Activated naive CD8-positive, alpha-beta T cell treated with anti-CD3 and anti-CD28 coated beads, Interleukin-2, amount 10 ng/mL, durations not matched to agents 7 days and 5 days (primary cell): ENCODE results near the gene KCNJ15. TPM values are rescaled to one million over a fixed set of nuclear protein-coding genes. Genes with fewer than 3 reads are reported as not detected.

Experiments
- ATAC-seq: fragments of 150-1000 bp; cut with Tn5 transposase; one replicate; pipeline ENCODE4 v1.10.0; 2021; ENCODE audit warnings: low read depth, moderate library complexity
- POLR2A ChIA-PET: fragments of 350-600 bp; sonication (Branson Sonifier 250); formaldehyde crosslinking; loops from one replicate; lab custom pipeline; 2021; ENCODE audit warnings: antibody characterized with exemption; lab: Charles Lee
- DNase-seq: peaks from one replicate; pipeline ENCODE4 v3.0.0; 2021
- H3K27ac Mint-ChIP-seq: one replicate; pipeline ENCODE4 v1.8.0; 2022; ENCODE audit warnings: mild to moderate bottlenecking, mixed read lengths
- H3K27me3 Mint-ChIP-seq: one replicate; pipeline ENCODE4 v1.8.0; 2022; ENCODE audit warnings: mild to moderate bottlenecking, moderate library complexity, mixed read lengths
- H3K36me3 Mint-ChIP-seq: one replicate; pipeline ENCODE4 v1.8.0; 2021; ENCODE audit warnings: mild to moderate bottlenecking, mixed read lengths
- H3K4me1 Mint-ChIP-seq: one replicate; pipeline ENCODE4 v1.8.0; 2021; ENCODE audit warnings: mixed read lengths
- H3K4me3 Mint-ChIP-seq: one replicate; pipeline ENCODE4 v1.8.0; 2022; ENCODE audit warnings: mild to moderate bottlenecking, moderate library complexity, mixed read lengths
- H3K9me3 Mint-ChIP-seq: one replicate; pipeline ENCODE4 v1.8.0; 2021; ENCODE audit warnings: mixed read lengths
- total RNA-seq, 2 experiments: library from RNA; stranded (reverse); gene quantifications; one replicate each; pipeline ENCODE4 v1.2.3, GENCODE V29; 2021

KCNJ15 gene
- total RNA-seq, 2 experiments from 2014 or later = not detected

GRCh38 chr21:38301321-38302214 is 44.8 kb downstream of the KCNJ15 start:
- H3K4me3 Mint-ChIP-seq = no peak overlapping the region
- H3K4me1 Mint-ChIP-seq = peaks cover 14% of the 10 kb centered on the region
- no peaks in the 10 kb centered on the region for H3K36me3 Mint-ChIP-seq
- H3K27ac Mint-ChIP-seq = no peak overlapping the region
- POLR2A ChIA-PET = no interaction called here
- H3K9me3 Mint-ChIP-seq = no peaks in the 10 kb centered on the region
- no peak for ATAC-seq
- peaks cover 4% of the 10 kb centered on the region for H3K27me3 Mint-ChIP-seq
- DNase-seq = no peak

- Mint-ChIP-seq H3K4me3 (no peak overlapping the region), H3K9me3 (no peaks in the 10 kb centered on the region), H3K36me3 (no peaks in the 10 kb centered on the region), H3K4me1 (peaks cover 11% of the 10 kb centered on the region), H3K27me3 (peaks cover 3% of the 10 kb centered on the region), H3K27ac (no peak overlapping the region)
- DNase-seq = no peak
- no peak for ATAC-seq
- POLR2A ChIA-PET = no interaction called here
Observed at GRCh38 chr21:38303300-38303699, 46.5 kb downstream of the KCNJ15 start.

GRCh38 chr21:38306433-38307141 is 49.8 kb downstream of the KCNJ15 start:
- no peak overlapping the region for H3K27ac Mint-ChIP-seq
- POLR2A ChIA-PET = no interaction called here
- peaks cover 3% of the 10 kb centered on the region for H3K27me3 Mint-ChIP-seq
- H3K4me1 Mint-ChIP-seq = peaks cover 3% of the 10 kb centered on the region
- H3K4me3 Mint-ChIP-seq = no peak overlapping the region
- no peaks in the 10 kb centered on the region for H3K9me3 Mint-ChIP-seq
- ATAC-seq = no peak
- no peaks in the 10 kb centered on the region for H3K36me3 Mint-ChIP-seq
- no peak for DNase-seq

GRCh38 chr21:38307771-38308531 is 51.2 kb downstream of the KCNJ15 start:
- POLR2A ChIA-PET = no interaction called here
- Mint-ChIP-seq H3K4me3 (no peak overlapping the region), H3K36me3 (no peaks in the 10 kb centered on the region), H3K9me3 (no peaks in the 10 kb centered on the region), H3K27ac (no peak overlapping the region), H3K27me3 (peaks cover 3% of the 10 kb centered on the region), H3K4me1 (peaks cover 3% of the 10 kb centered on the region)
- DNase-seq (no peak), ATAC-seq (no peak)

GRCh38 chr21:38308532-38309119 is 51.8 kb downstream of the KCNJ15 start:
- POLR2A ChIA-PET = no interaction called here
- H3K27ac Mint-ChIP-seq = no peak overlapping the region
- DNase-seq = no peak
- H3K27me3 Mint-ChIP-seq = peaks cover 3% of the 10 kb centered on the region
- H3K4me1 Mint-ChIP-seq = peaks cover 3% of the 10 kb centered on the region
- no peaks in the 10 kb centered on the region for H3K36me3 Mint-ChIP-seq
- H3K4me3 Mint-ChIP-seq = no peak overlapping the region
- no peaks in the 10 kb centered on the region for H3K9me3 Mint-ChIP-seq
- ATAC-seq = no peak

- H3K27me3 Mint-ChIP-seq = peaks cover 6% of the 10 kb centered on the region
- H3K4me1 Mint-ChIP-seq = peaks cover 3% of the 10 kb centered on the region
- H3K36me3 Mint-ChIP-seq = no peaks in the 10 kb centered on the region
- POLR2A ChIA-PET = no interaction called here
- H3K4me3 Mint-ChIP-seq = no peak overlapping the region
- DNase-seq (no peak), ATAC-seq (no peak)
- H3K27ac Mint-ChIP-seq = no peak overlapping the region
- H3K9me3 Mint-ChIP-seq = no peaks in the 10 kb centered on the region
Observed at GRCh38 chr21:38310646-38311485, 54.1 kb downstream of the KCNJ15 start.

GRCh38 chr21:38311765-38312164 is 55.0 kb downstream of the KCNJ15 start:
- Mint-ChIP-seq H3K27me3 (peaks cover 6% of the 10 kb centered on the region), H3K4me3 (no peak overlapping the region), H3K4me1 (no peaks in the 10 kb centered on the region), H3K27ac (no peak overlapping the region), H3K36me3 (no peaks in the 10 kb centered on the region), H3K9me3 (no peaks in the 10 kb centered on the region)
- DNase-seq (no peak), ATAC-seq (no peak)
- POLR2A ChIA-PET = no interaction called here

- peaks cover 6% of the 10 kb centered on the region for H3K27me3 Mint-ChIP-seq
- no peak overlapping the region for H3K27ac Mint-ChIP-seq
- no peak for ATAC-seq
- DNase-seq = no peak
- H3K4me1 Mint-ChIP-seq = no peaks in the 10 kb centered on the region
- POLR2A ChIA-PET = no interaction called here
- H3K36me3 Mint-ChIP-seq = no peaks in the 10 kb centered on the region
- no peaks in the 10 kb centered on the region for H3K9me3 Mint-ChIP-seq
- no peak overlapping the region for H3K4me3 Mint-ChIP-seq
Observed at GRCh38 chr21:38312822-38313221, 56.0 kb downstream of the KCNJ15 start.

- Mint-ChIP-seq H3K9me3 (no peaks in the 10 kb centered on the region), H3K4me3 (no peak overlapping the region), H3K27ac (no peak overlapping the region), H3K4me1 (no peaks in the 10 kb centered on the region), H3K36me3 (no peaks in the 10 kb centered on the region), H3K27me3 (peaks cover 6% of the 10 kb centered on the region)
- DNase-seq (no peak), ATAC-seq (no peak)
- POLR2A ChIA-PET = no interaction called here
Observed at GRCh38 chr21:38314558-38314957, 57.8 kb downstream of the KCNJ15 start.

- no peak overlapping the region for H3K4me3 Mint-ChIP-seq
- POLR2A ChIA-PET = no interaction called here
- no peak overlapping the region for H3K27ac Mint-ChIP-seq
- peaks cover 6% of the 10 kb centered on the region for H3K27me3 Mint-ChIP-seq
- H3K9me3 Mint-ChIP-seq = no peaks in the 10 kb centered on the region
- DNase-seq (no peak), ATAC-seq (no peak)
- no peaks in the 10 kb centered on the region for H3K36me3 Mint-ChIP-seq
- no peaks in the 10 kb centered on the region for H3K4me1 Mint-ChIP-seq
Observed at GRCh38 chr21:38315122-38315521, 58.3 kb downstream of the KCNJ15 start.

GRCh38 chr21:38319781-38320180 is 63.0 kb downstream of the KCNJ15 start:
- no peaks in the 10 kb centered on the region for H3K9me3 Mint-ChIP-seq
- ATAC-seq (no peak), DNase-seq (no peak)
- H3K4me3 Mint-ChIP-seq = no peak overlapping the region
- H3K36me3 Mint-ChIP-seq = no peaks in the 10 kb centered on the region
- peaks cover 5% of the 10 kb centered on the region for H3K4me1 Mint-ChIP-seq
- peaks cover 6% of the 10 kb centered on the region for H3K27me3 Mint-ChIP-seq
- POLR2A ChIA-PET = no interaction called here
- no peak overlapping the region for H3K27ac Mint-ChIP-seq

- DNase-seq (no peak), ATAC-seq (no peak)
- Mint-ChIP-seq H3K27me3 (no peaks in the 10 kb centered on the region), H3K9me3 (no peaks in the 10 kb centered on the region), H3K4me3 (no peak overlapping the region), H3K4me1 (peaks cover 5% of the 10 kb centered on the region), H3K36me3 (no peaks in the 10 kb centered on the region), H3K27ac (no peak overlapping the region)
- POLR2A ChIA-PET = no interaction called here
Observed at GRCh38 chr21:38321568-38321967, 64.8 kb downstream of the KCNJ15 start.
